HUES64 (cell line): Measurements from ENCODE around the gene IGF2R.

Source experiments
- H3K27ac ChIP-seq: 2 replicates; pipeline ENCODE4 v1.7.0; 2013; ENCODE audit warnings: low read depth, low read length, inconsistent platforms
- H3K27me3 ChIP-seq: 2 replicates; pipeline ENCODE4 v1.6.1; 2013; ENCODE audit warnings: mild to moderate bottlenecking, low read length; ENCODE audit not compliant: insufficient read depth
- H3K36me3 ChIP-seq: 2 replicates; pipeline ENCODE4 v1.6.1; 2013; ENCODE audit warnings: mild to moderate bottlenecking, low read length; ENCODE audit not compliant: insufficient read depth
- H3K4me1 ChIP-seq: 2 replicates; pipeline ENCODE4 v1.6.1; 2013; ENCODE audit warnings: mild to moderate bottlenecking, low read length, moderate library complexity; ENCODE audit not compliant: insufficient read depth
- H3K4me3 ChIP-seq: 2 replicates; pipeline ENCODE4 v1.5.1; 2013; ENCODE audit warnings: mild to moderate bottlenecking, low read length, moderate library complexity
- H3K9ac ChIP-seq: 2 replicates; pipeline ENCODE4 v1.6.1; 2013; ENCODE audit warnings: mild to moderate bottlenecking, low read depth, low read length
- H3K9me3 ChIP-seq: 2 replicates; pipeline ENCODE4 v1.6.1; 2013; ENCODE audit warnings: low read depth, low read length; ENCODE audit not compliant: insufficient read depth
- WGBS: fragments of 150-250, 120-280 bp; methylation state at CpG from one replicate; pipeline ENCODE4 v1.1.7; 2013; ENCODE audit warnings: missing lambda C conversion rate; 5-methylcytosine and 5-hydroxymethylcytosine counted together

IGF2R gene

DNA sequence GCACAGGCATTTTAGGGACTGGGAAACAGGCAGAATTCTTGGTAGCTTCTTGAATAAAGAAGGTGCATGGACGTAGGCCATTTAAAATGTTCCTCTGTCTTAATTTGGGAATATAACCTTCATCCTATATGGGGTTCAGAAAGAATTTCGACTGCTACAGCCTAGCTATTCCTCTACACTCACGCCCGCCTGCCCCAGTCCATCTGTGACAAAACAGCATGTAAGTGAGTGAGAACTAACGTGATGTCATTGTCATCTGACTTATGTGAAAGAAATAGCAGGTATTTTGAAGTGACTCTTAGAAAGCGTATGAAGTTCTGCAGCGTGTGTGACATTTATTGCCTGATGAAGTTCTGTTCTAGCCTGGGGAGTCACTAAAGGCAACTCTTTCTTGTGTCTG lies 100.6 kb downstream of the IGF2R start:
- Histone ChIP-seq H3K9me3 (no peaks in the 10 kb centered on the region), H3K27me3 (no peaks in the 10 kb centered on the region), H3K27ac (no peak overlapping the region), H3K36me3 (peaks cover 91% of the 10 kb centered on the region), H3K4me1 (no peaks in the 10 kb centered on the region), H3K4me3 (no peak overlapping the region), H3K9ac (no peak overlapping the region)
- 95% methylated on average over 7 of the region's 7 CpGs for WGBS

DNA sequence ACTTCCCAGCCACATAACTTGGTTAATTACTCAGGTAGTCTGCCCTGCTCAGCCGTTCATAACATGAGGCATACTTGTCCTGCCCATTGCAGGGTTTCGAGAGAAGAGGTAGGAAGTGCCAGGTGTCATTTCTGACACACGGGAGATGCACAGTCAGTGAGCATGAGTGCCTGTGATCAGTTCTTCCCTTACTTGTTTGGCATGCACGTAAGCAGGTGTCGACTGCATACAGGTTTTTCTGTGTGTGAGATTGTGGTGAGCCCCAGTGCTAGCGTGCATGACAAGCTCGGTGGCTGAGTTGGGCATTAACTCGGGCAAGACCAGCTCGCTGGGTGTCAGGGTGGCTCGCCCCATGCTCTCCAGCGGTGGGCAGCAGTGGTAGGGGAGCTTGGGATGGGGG lies 101.5 kb downstream of the IGF2R start:
- Histone ChIP-seq H3K4me3 (no peak overlapping the region), H3K27ac (no peak overlapping the region), H3K27me3 (no peaks in the 10 kb centered on the region), H3K4me1 (no peaks in the 10 kb centered on the region), H3K36me3 (peaks cover 89% of the 10 kb centered on the region), H3K9ac (no peak overlapping the region), H3K9me3 (no peaks in the 10 kb centered on the region)
- 95% methylated on average over 11 of the region's 11 CpGs for WGBS

DNA sequence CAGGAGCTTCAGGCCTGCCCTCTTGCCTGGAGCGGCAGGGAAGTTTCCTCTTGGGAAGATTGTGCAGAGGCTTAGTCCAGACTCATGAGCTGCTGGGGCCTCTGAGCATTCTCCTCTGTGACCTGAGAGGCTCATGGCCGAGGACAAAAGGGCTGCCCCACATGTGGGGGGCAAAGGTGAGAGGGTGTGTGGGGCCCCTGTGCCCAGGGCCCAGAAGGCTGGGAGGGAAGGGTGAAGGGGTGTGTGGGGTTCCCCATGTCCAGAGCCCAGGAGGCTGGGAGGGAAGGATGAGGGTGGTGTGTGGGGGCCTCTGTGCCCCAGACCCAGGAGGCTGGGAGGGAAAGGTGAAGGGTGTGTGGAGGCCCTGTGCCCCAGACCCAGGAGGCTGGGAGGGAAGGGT lies 101.9 kb downstream of the IGF2R start:
- H3K9ac ChIP-seq, result no peak overlapping the region
- no peaks in the 10 kb centered on the region for H3K27me3 ChIP-seq
- H3K4me1 ChIP-seq, result no peaks in the 10 kb centered on the region
- H3K4me3 ChIP-seq, result no peak overlapping the region
- peaks cover 92% of the 10 kb centered on the region for H3K36me3 ChIP-seq
- no peak overlapping the region for H3K27ac ChIP-seq
- 91% methylated on average over 2 of the region's 2 CpGs for WGBS
- H3K9me3 ChIP-seq, result no peaks in the 10 kb centered on the region

DNA sequence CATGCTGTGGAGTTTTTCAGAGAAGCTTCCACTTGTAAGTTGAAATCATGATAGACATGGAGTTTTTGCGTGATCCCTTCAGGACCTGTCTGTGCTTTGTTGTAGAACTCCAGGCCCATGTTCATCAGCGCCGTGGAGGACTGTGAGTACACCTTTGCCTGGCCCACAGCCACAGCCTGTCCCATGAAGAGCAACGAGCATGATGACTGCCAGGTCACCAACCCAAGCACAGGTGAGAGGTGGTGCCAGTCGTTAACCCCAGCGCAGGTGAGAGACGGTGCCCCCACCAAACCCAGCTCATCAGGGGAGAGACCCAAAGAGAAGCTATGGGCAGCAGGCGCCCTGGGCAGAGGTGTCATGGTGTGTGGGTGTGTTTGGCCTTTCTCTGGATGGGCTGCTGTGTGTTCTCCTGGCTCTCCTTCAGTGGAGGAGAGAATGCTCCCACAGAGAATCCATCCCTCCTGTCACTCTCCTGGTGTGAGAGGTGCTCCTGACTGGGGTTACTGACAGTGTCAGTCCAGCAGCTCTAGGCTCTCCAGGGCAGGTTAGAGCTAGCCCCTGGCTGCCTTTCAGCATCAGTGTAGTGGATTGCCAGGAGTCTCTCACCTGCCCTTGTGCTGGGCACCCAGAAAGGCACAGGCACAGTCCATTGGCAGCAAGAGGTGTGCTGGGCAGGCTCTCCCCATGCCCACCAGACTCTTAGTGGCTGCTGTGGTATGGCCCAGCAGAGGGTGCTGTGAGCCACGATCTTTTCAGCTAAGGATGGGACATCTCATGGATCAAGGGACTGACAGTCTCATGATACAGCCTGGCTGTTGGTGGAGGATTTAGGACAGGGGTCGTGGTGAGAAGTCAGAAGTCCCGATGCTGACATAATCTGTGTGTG lies 103.2 kb downstream of the IGF2R start:
- Histone ChIP-seq H3K4me3 (no peak overlapping the region), H3K9me3 (no peaks in the 10 kb centered on the region), H3K27me3 (no peaks in the 10 kb centered on the region), H3K9ac (no peak overlapping the region), H3K4me1 (no peaks in the 10 kb centered on the region), H3K27ac (no peak overlapping the region), H3K36me3 (peaks cover 97% of the 10 kb centered on the region)
- WGBS, result 95% methylated on average over 11 of the region's 11 CpGs

DNA sequence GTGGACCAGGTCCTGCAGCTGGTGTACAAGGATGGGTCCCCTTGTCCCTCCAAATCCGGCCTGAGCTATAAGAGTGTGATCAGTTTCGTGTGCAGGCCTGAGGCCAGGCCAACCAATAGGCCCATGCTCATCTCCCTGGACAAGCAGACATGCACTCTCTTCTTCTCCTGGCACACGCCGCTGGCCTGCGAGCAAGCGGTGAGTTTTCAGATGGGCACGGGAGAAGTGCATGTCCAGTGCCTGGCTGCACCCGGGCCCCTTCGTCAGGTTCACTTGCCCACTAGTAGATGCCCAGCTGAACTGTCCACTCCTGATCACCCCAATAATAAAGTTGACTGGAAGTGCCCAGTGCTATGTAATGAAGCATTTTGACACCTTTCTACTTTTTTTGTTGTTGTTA lies 104.4 kb downstream of the IGF2R start:
- Histone ChIP-seq H3K4me1 (no peaks in the 10 kb centered on the region), H3K9me3 (no peaks in the 10 kb centered on the region), H3K4me3 (no peak overlapping the region), H3K27ac (no peak overlapping the region), H3K27me3 (no peaks in the 10 kb centered on the region), H3K9ac (no peak overlapping the region), H3K36me3 (peaks cover 97% of the 10 kb centered on the region)
- 96% methylated on average over 9 of the region's 9 CpGs for WGBS

DNA sequence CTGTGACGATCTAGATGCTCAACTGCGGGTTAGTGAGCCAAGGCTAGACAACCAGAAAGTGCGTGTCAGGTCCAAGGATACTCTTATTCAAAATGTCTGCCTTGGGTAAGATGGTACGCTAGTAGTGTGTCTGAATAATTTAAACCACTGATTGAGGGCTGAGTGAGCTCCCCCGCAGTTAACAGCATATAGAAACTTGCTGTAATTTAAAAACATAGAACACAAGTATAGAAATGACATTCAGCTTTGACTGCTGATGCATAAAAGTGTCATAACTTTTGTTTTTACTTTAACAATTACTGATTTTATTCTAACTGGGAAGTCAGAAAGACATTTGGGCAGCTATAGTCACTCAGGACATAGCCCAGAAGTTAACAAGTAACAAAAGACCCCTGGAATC lies 107.1 kb downstream of the IGF2R start:
- Histone ChIP-seq H3K9ac (no peak overlapping the region), H3K4me1 (no peaks in the 10 kb centered on the region), H3K36me3 (peaks cover 96% of the 10 kb centered on the region), H3K9me3 (peaks cover 11% of the 10 kb centered on the region), H3K4me3 (no peak overlapping the region), H3K27me3 (no peaks in the 10 kb centered on the region), H3K27ac (no peak overlapping the region)
- 92% methylated on average over 5 of the region's 5 CpGs for WGBS

DNA sequence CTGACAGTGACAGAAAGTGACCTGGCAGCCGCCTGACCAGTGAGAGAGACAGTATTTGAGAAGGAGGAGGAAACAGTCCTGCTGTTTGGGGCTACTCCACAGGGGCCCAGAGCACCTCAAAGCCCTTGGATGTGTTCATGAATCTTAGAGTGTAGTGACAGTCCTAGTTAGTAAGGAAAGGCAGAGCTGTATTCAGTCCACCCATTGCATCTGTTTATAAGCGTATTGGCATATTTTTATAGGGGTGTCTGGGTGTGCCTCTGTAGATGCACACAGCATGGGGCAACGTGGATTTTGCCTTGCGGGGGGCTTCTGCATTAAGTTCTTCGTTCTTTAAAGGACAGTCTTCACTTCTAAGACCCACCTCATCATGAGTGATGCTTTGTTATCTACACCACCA lies 108.1 kb downstream of the IGF2R start:
- H3K27ac ChIP-seq, result no peak overlapping the region
- H3K4me3 ChIP-seq, result no peak overlapping the region
- H3K4me1 ChIP-seq, result no peaks in the 10 kb centered on the region
- no peak overlapping the region for H3K9ac ChIP-seq
- peaks cover 11% of the 10 kb centered on the region for H3K9me3 ChIP-seq
- peaks cover 97% of the 10 kb centered on the region for H3K36me3 ChIP-seq
- WGBS, result 95% methylated on average over 5 of the region's 5 CpGs
- H3K27me3 ChIP-seq, result no peaks in the 10 kb centered on the region

DNA sequence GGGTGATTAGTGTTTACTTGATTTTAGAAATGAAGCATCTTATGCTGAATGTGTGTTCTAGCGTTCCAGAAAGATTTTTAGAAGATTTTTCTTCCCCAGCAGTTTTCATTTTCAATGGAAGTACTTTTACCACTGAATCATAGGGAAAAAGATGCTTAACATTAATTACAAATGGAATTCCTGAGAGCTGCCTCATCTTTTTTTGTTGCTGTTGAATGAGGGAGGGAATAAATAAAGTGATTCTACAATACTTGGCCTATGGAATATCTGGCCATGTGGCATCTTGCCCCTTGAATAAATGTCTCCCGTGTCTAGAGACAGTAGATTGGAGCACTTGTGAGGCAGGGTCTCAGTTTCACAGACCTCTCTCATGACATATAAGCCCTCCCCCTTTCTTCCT lies 108.6 kb downstream of the IGF2R start:
- Histone ChIP-seq H3K9ac (no peak overlapping the region), H3K9me3 (peaks cover 11% of the 10 kb centered on the region), H3K4me1 (no peaks in the 10 kb centered on the region), H3K27ac (no peak overlapping the region), H3K4me3 (no peak overlapping the region), H3K36me3 (peaks cover 97% of the 10 kb centered on the region), H3K27me3 (no peaks in the 10 kb centered on the region)
- WGBS, result 100% methylated on average over 2 of the region's 2 CpGs

DNA sequence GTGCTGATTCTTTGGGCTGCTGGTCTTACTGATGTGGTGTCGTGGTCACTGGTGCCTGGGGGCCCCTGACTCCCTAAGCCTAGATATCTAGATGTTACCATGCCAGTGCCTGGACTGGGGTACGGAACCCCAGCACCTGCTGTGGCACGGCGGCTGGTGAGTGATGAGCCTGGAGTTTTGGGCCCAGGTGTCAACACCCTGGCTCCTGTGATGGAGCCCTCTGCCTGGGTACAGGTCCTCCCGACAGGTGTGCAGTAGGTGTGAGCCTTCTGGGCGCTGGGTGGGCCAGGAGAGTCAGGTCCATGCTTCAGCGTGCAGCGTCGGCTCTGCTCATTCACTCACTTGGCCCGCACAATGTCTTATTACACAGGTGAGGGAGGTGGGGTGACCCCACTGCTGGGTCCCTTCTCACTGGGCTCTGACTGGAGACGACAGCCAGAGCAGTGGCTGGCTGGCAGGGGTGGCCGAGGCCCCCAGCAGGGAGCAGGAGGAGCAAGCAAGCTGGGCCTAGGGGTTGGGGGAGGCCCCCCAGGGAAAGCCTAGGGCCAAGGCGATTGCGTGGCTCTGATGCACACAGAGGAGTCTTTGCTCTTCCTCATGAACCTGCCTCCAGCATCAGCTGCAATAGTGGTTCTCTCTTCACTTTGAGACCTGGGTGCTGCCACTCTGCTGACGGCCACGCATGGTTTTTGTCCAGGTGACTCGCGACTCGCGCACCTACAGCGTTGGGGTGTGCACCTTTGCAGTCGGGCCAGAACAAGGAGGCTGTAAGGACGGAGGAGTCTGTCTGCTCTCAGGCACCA lies 110.2 kb downstream of the IGF2R start:
- Histone ChIP-seq H3K4me3 (no peak overlapping the region), H3K4me1 (no peaks in the 10 kb centered on the region), H3K27me3 (no peaks in the 10 kb centered on the region), H3K9me3 (peaks cover 11% of the 10 kb centered on the region), H3K27ac (no peak overlapping the region), H3K9ac (no peak overlapping the region), H3K36me3 (peaks cover 94% of the 10 kb centered on the region)
- 97% methylated on average over 23 of the region's 23 CpGs for WGBS

DNA sequence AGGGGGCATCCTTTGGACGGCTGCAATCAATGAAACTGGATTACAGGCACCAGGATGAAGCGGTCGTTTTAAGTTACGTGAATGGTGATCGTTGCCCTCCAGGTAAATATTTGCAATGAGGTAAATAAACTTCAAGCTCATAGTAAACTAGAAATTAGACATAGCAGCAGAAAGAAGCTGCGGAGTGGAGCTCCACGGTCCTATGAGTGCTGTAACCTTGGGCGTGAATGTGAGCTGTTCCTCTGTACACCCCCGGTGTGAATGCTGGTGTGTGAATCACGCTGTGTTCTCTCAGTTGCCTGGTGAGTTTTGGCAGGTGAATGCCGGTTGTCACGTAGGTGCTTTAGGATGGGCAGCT lies 110.8 kb downstream of the IGF2R start:
- Histone ChIP-seq H3K9ac (no peak overlapping the region), H3K27ac (no peak overlapping the region), H3K4me3 (no peak overlapping the region), H3K4me1 (no peaks in the 10 kb centered on the region), H3K27me3 (no peaks in the 10 kb centered on the region), H3K36me3 (peaks cover 94% of the 10 kb centered on the region), H3K9me3 (peaks cover 11% of the 10 kb centered on the region)
- 96% methylated on average over 12 of the region's 12 CpGs for WGBS

DNA sequence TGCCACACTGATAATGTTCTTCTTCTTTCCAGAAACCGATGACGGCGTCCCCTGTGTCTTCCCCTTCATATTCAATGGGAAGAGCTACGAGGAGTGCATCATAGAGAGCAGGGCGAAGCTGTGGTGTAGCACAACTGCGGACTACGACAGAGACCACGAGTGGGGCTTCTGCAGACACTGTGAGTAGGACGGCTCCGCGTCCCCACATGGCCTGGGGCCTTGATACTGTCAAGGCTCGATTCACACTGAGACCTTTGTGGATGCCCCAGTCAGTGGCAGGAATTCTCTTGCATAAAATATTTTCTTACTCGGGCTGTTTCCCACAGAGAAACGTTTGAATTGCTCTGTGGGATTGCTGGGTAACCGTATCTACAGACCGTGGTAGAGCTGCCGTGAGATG lies 111.2 kb downstream of the IGF2R start:
- H3K4me1 ChIP-seq, result no peaks in the 10 kb centered on the region
- WGBS, result 96% methylated on average over 17 of the region's 17 CpGs
- no peak overlapping the region for H3K9ac ChIP-seq
- peaks cover 11% of the 10 kb centered on the region for H3K9me3 ChIP-seq
- H3K4me3 ChIP-seq, result no peak overlapping the region
- no peak overlapping the region for H3K27ac ChIP-seq
- no peaks in the 10 kb centered on the region for H3K27me3 ChIP-seq
- peaks cover 95% of the 10 kb centered on the region for H3K36me3 ChIP-seq
